Stomach (tissue), 9 donors: ENCODE measurements around the gene NR1H4. TPM values are rescaled to one million over a fixed set of nuclear protein-coding genes. Genes with fewer than 3 reads are reported as not detected.
A peak's percentile ranks its signal among the peaks of the same experiment; 100 is the strongest.

Experiments
- DNase-seq, 2 donors: peaks; one replicate each; pipeline versions ENCODE4 v3.0.0 to v3.0.0-alpha.2; 2013 to 2019
- H3K27ac ChIP-seq, 5 donors: fragments of 200-600 bp in 4 of 5; sonication (generic) in 4 of 5; one replicate each; pipeline ENCODE4 v1.5.1; 2013 to 2019; ENCODE audit warnings: mild to moderate bottlenecking in 1 of 5, moderate library complexity in 1 of 5
- H3K27me3 ChIP-seq, 3 donors: fragments of 200-600 bp; sonication (generic); one replicate each; pipeline ENCODE4 v1.5.1; 2017 to 2019; ENCODE audit warnings: mixed run types in 1 of 3
- H3K36me3 ChIP-seq, 4 donors: fragments of 200-600 bp; sonication (generic); 1 replicate in 3 of 4; 2 replicates in 1 of 4; pipeline ENCODE4 v1.5.1; 2016 to 2019
- H3K4me1 ChIP-seq, 4 donors: fragments of 200-600 bp; sonication (generic); one replicate each; pipeline ENCODE4 v1.5.1; 2016 to 2019
- H3K4me3 ChIP-seq, 4 donors: fragments of 200-600 bp; sonication (generic) in 3 of 4; one replicate each; pipeline ENCODE4 v1.5.1; 2016 to 2019; ENCODE audit warnings: mild to moderate bottlenecking in 1 of 4
- H3K9me3 ChIP-seq, 4 donors: fragments of 200-600 bp; sonication (generic); one replicate each; pipeline ENCODE4 v1.5.1; 2016 to 2019
- CTCF ChIP-seq, 7 experiments: fragments of 450-650 bp in 4 of 7; fragments of 200-600 bp in 3 of 7; sonication (generic) in 3 of 7; IDR thresholded peaks; one replicate each; pipeline ENCODE4 v1.5.1; 2016 to 2019; ENCODE audit warnings: antibody characterized with exemption in 7 of 7, control low read depth in 2 of 7, mild to moderate bottlenecking in 1 of 7
- EP300 ChIP-seq: sonication (generic); formaldehyde crosslinking; IDR thresholded peaks from one replicate; pipeline ENCODE4 v1.6.1; 2017; ENCODE audit warnings: antibody characterized with exemption
- POLR2A ChIP-seq, 4 donors: fragments of 450-650 bp; IDR thresholded peaks; one replicate each; pipeline ENCODE4 v1.6.1; 2016; ENCODE audit warnings: antibody characterized with exemption in 4 of 4, control low read depth in 2 of 4, mild to moderate bottlenecking in 1 of 4, moderate library complexity in 1 of 4
- POLR2AphosphoS5 ChIP-seq, 3 donors: sonication (generic); formaldehyde crosslinking; IDR thresholded peaks; one replicate each; pipeline ENCODE4 v1.6.1; 2016; ENCODE audit warnings: antibody characterized with exemption in 3 of 3
- WGBS, 5 donors: extraction: QIAGEN DNeasy Blood & Tissue Kit in 3 of 5; methylation state at CpG; one replicate each; pipeline versions ENCODE4 v1.1.5 to v1.1.7; 2013 to 2018; 5-methylcytosine and 5-hydroxymethylcytosine counted together
- intact Hi-C: fragments of 100-400 bp; cut with DNase I; formaldehyde crosslinking; loops from one replicate; pipeline ENCODE4 v1.15.1; 2023; ENCODE audit warnings: low total_unique reads
- polyA plus RNA-seq, 3 donors: library from polyadenylated mRNA; stranded (reverse); fragments of 200-250 nt; gene quantifications; one replicate each; pipeline ENCODE4 v1.2.3, GENCODE V29; 2013
- total RNA-seq, 5 donors: library from RNA; depleted of rRNA; stranded (reverse); fragments of >200 nt; gene quantifications; one replicate each; pipeline versions ENCODE4 v1.1.0 to v1.2.3, GENCODE V29; 2014 to 2016
- donor health status: healthy with polysubstance abuse.
- donor health status: Bipolar disorder and iron deficiency.
- donor health status: healthy.

Gene NR1H4
- total and polyA plus RNA-seq, 8 donors, result 0.46 to 6.7 (median 2.9) TPM; not detected in 3

- TF ChIP-seq CTCF (IDR thresholded peaks at IDR 0.05), result no peak
- no peak for TF ChIP-seq EP300
- no peak for TF ChIP-seq POLR2A (IDR thresholded peaks at IDR 0.05)
- TF ChIP-seq POLR2AphosphoS5 (IDR thresholded peaks at IDR 0.05), result no peak
- Histone ChIP-seq H3K27me3 (no peaks in the 10 kb centered on the region), H3K36me3 (no peaks in the 10 kb centered on the region), H3K9me3 (no peaks in the 10 kb centered on the region), H3K4me1 (no peaks in the 10 kb centered on the region), H3K27ac (no peak overlapping the region), H3K4me3 (no peak overlapping the region)
- intact Hi-C loops, result no loop called here
- 75 to 91% (median 89%) methylated on average over 3 of the region's 3 CpGs for WGBS, 5 donors
- DNase-seq, result no peak
Observed at GRCh38 chr12:100533376-100533775, 59.7 kb downstream of the NR1H4 start.

GRCh38 chr12:100534625-100535227, 61.1 kb downstream of the NR1H4 start:
- intact Hi-C loops, result no loop called here
- no peaks in the 10 kb centered on the region for H3K9me3 ChIP-seq
- no peak overlapping the region for H3K4me3 ChIP-seq
- H3K36me3 ChIP-seq, result no peaks in the 10 kb centered on the region
- DNase-seq, result no peak
- H3K4me1 ChIP-seq, result no peaks in the 10 kb centered on the region
- WGBS, 5 donors, result 71 to 80% (median 74%) methylated on average over 6 of the region's 6 CpGs
- no peak overlapping the region for H3K27ac ChIP-seq
- H3K27me3 ChIP-seq, result no peaks in the 10 kb centered on the region
- TF ChIP-seq EP300, result no peak
- TF ChIP-seq CTCF (IDR thresholded peaks at IDR 0.05), result no peak
- TF ChIP-seq POLR2A (IDR thresholded peaks at IDR 0.05), result no peak
- no peak for TF ChIP-seq POLR2AphosphoS5 (IDR thresholded peaks at IDR 0.05)

- peak in 1 of 2 donors; percentile 76 for DNase-seq
- no peaks in the 10 kb centered on the region for H3K27me3 ChIP-seq
- WGBS, 5 donors, result 14 to 30% (median 20%) methylated on average over 2 of the region's 2 CpGs
- no peaks in the 10 kb centered on the region for H3K9me3 ChIP-seq
- H3K4me1 ChIP-seq, result no peaks in the 10 kb centered on the region
- H3K4me3 ChIP-seq, result no peak overlapping the region
- no peaks in the 10 kb centered on the region for H3K36me3 ChIP-seq
- intact Hi-C loops, result no loop called here
- no peak overlapping the region for H3K27ac ChIP-seq
- no peak for TF ChIP-seq POLR2A (IDR thresholded peaks at IDR 0.05)
- TF ChIP-seq CTCF (IDR thresholded peaks at IDR 0.05), result no peak
- no peak for TF ChIP-seq EP300
- no peak for TF ChIP-seq POLR2AphosphoS5 (IDR thresholded peaks at IDR 0.05)
Observed at GRCh38 chr12:100539202-100539601, 65.5 kb downstream of the NR1H4 start.

GRCh38 chr12:100544165-100544564, 70.5 kb downstream of the NR1H4 start:
- peaks cover 0 to 4% (median 0%) of the 10 kb centered on the region in 3 donors for H3K27me3 ChIP-seq
- no peak overlapping the region for H3K4me3 ChIP-seq
- no peaks in the 10 kb centered on the region for H3K4me1 ChIP-seq
- no peaks in the 10 kb centered on the region for H3K9me3 ChIP-seq
- no peaks in the 10 kb centered on the region for H3K36me3 ChIP-seq
- intact Hi-C loops, result no loop called here
- 68 to 95% (median 92%) methylated on average over 4 of the region's 4 CpGs for WGBS, 5 donors
- no peak overlapping the region for H3K27ac ChIP-seq
- TF ChIP-seq POLR2AphosphoS5 (IDR thresholded peaks at IDR 0.05) (no peak), CTCF (IDR thresholded peaks at IDR 0.05) (no peak), POLR2A (IDR thresholded peaks at IDR 0.05) (no peak), EP300 (no peak)
- DNase-seq, result no peak
